NCI-H2029 treated with DMSO at 0.1 percent for 48 hours (cell line): ENCODE results near the gene RNASE2.
"Not testable (repeated sequence)": the region's sequence is repeated elsewhere in the genome, so short reads cannot be mapped to it uniquely, and the experiment has no call there.

Experiments
- DNase-seq: peaks from one replicate; lab custom pipeline; 2025; lab: John Stamatoyannopoulos, UW

The RNASE2 gene

DNA sequence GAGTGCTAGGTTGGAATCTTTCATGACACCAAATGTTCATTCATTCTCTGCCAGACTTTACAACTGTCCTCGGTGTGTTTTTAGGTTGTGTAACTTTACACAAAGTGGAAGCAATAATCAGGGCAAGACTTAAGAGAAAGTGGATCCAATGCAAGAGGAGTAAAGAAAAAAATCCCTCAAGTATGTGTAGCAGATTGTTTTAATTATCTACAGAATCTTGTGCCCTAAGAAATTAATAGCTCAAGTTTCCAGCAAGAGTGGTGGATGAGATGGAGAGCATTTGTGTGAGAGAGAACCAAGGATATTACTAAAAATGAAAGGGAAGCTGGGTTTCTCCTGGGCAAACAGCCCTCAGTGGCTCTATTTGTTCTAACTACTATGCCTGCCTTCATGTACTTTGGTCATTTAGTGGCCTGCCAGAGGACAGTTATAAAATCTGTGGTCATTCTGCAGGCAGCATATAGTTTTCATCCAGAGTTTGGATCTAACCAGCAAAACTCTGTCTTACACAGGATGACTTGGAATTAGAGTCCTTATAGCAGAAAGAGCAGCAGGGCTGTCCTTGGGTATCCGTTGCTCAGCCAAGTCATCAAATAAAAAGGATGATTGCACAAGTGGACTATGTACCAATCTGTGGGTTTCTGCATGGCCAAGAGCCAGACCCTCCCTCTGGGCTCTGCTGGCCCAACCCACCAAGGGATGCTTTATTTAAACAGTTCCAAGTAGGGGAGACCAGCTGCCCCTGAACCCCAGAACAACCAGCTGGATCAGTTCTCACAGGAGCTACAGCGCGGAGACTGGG lies at the start of gene RNASE2:
Gene RNASE2, plus strand, starts transcription at position 752 of the 802 bp plus-strand sequence. CDS start 285 bp downstream, outside the sequence.
- DNase-seq, result not testable (repeated sequence)

DNA sequence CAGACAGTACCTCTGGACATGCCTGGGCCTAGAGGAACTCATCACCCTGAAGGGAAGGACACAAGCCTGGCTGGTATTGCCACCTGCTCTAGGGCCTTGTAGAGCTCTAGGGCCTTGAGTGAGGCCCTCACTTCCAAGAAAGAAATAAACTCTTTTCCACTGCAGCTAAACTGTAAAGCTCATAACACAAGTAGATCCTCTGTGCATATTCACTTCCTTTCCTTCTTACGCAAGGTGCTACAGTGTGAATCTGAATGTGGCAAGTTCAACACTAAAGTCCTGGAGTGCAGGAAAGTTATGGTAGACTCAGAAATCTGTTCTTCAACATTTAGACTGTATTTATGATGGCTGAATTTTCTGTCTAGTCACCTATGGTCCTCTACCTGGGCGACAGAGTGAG lies 49.6 kb upstream of the RNASE2 start:
- DNase-seq, result no peak

- DNase-seq, result no peak
These were observed 48.1 kb upstream of the RNASE2 start for GRCh38 chr14:20907214-20907613.

DNA sequence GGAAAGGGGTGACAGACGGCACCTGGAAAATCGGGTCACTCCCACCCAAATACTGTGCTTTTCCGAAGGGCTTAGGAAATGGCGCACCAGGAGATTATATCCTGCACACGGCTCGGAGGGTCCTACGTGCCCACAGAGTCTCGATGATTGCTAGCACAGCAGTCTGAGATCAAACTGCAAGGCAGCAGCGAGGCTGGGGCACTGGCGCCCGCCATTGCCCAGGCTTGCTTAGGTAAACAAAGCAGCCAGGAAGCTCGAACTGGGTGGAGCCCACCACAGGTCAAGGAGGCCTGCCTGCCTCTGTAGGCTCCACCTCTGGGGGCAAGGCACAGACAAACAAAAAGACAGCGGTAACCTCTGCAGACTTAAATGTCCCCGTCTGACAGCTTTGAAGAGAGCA lies 44.5 kb upstream of the RNASE2 start:
- DNase-seq, result not testable (repeated sequence)

- DNase-seq, result not testable (repeated sequence)
These were observed 36.1 kb upstream of the RNASE2 start for GRCh38 chr14:20919038-20919756.

DNA sequence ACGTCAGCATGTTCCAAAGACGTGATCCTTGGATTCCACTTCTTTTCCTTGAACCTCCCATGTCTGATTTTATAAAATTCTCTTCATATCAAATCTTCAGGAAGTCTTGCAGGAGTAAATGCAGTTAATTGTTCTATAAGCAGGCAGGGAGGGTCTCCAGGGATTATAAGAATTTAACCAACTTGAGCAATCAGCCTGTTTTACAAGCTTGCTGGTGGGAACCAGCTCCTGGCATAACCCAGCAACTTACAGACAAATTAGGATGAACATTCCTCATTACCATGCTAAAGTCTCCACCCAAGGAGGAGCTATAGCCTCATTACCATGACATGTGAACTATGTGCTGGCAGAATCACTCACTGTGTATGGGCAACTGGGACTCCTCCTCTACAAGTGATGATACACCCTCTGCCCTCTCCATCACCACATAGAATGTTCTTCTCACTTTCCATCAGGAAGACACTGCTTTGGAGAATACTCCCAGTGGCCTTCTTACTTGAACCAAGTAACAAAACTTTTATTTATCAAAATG lies 31.5 kb upstream of the RNASE2 start:
- DNase-seq, result not testable (repeated sequence)

DNA sequence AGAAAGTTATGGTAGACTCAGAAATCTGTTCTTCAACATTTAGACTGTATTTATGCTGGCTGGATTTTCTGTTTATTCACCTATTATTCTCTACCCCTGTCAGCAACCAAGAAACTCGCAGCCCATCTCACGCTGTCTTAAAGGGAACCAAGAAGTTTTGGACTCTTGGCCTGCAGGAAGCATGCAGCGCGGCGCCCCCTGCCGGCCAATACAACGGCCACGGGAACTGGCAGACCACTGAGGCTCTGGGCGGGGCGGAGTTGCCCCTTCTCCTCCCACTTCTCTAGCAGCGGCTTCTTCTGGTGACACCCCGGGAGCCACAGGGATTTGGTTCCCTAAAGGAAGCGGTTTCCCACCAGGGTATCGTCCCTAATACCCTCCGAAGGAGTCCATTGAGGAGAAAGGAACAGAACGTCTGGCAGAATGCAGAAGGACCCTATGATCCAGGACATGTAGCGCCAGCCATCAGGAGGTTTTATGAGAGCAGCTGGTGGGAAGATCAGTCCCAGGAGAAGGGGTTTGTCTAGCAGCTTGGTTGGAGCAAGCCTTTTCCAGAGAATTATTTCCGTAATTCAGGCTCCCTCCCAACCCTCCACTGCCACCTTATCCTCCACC lies 21.0 kb upstream of the RNASE2 start:
- DNase-seq, result no peak

GRCh38 chr14:20935303-20935984 lies 19.8 kb upstream of the RNASE2 start:
- no peak for DNase-seq

GRCh38 chr14:20945146-20945545 lies 10.1 kb upstream of the RNASE2 start:
- not testable (repeated sequence) for DNase-seq

DNA sequence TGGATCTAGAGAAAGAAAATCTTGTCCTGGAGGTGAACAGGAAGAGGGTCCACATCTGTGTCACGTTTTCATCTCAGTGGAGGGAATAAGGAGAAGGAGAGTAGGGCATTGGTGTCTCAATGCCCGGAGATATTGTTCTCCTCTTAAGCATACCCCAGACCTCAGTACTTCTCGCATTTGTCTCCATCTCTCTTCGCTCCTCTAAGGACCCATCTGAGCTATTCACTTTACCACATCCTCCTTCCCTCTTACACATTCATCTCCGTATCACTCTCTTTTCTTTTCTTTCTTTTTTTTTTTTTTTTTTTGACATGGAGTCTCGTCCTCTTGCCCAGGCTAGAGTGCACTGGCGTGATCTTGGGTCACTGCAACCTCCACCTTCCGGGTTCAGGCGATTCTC lies 8.6 kb upstream of the RNASE2 start:
- not testable (repeated sequence) for DNase-seq

- not testable (repeated sequence) for DNase-seq
These were observed 219 bp downstream of the RNASE2 start for GRCh38 chr14:20955538-20955873.

DNA sequence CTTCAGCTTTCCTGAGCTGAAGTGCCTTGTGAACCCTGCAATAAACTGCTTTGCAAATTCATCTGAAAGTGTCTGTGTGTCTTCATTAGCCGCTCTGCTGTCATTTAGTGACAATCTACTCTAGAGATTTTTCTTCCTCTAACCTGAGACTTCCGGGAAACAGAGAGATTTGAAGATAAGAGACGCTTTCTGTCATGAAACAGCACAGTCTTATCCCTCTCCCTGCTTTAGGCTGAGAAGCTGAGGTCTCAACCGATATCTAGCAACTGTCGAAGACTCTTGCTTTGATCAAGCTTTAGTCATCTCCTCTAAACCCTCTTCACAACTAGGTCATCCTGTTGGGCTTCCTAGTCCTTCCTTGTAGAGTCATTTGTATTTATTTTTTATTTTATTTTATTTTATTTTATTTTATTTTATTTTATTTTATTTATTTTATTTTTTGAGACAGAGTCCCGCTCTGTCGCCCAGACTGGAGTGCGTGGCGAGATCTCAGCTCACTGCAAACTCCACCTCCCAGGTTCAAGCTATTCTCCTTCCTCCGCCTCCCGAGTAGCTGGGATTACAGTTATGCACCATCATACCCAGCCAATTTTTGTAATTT lies 1.2 kb downstream of the RNASE2 start:
- no peak for DNase-seq

DNA sequence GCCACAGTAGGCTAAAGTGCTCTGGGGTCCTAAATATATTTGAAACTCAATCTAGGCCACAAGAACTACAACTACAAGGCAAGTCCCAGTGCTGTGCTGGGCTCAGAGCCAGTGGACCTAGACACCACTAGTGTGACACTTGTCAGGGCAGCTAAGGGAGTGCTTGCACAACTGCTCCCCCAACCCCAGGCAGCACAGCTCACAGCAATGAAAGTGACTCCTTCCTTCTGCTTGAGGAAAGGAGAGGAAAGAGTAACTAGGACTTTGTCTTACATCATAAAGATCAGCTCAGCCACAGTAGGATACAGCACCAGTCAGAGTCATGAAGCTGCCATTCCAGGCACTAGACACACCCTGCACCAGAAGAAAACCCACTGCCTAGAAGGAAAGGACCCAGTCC lies 3.7 kb downstream of the RNASE2 start:
- DNase-seq, result not testable (repeated sequence)

GRCh38 chr14:20969336-20969735 lies 14.0 kb downstream of the RNASE2 start:
- DNase-seq, result no peak

GRCh38 chr14:20970647-20970982 lies 15.3 kb downstream of the RNASE2 start:
- DNase-seq, result no peak

DNA sequence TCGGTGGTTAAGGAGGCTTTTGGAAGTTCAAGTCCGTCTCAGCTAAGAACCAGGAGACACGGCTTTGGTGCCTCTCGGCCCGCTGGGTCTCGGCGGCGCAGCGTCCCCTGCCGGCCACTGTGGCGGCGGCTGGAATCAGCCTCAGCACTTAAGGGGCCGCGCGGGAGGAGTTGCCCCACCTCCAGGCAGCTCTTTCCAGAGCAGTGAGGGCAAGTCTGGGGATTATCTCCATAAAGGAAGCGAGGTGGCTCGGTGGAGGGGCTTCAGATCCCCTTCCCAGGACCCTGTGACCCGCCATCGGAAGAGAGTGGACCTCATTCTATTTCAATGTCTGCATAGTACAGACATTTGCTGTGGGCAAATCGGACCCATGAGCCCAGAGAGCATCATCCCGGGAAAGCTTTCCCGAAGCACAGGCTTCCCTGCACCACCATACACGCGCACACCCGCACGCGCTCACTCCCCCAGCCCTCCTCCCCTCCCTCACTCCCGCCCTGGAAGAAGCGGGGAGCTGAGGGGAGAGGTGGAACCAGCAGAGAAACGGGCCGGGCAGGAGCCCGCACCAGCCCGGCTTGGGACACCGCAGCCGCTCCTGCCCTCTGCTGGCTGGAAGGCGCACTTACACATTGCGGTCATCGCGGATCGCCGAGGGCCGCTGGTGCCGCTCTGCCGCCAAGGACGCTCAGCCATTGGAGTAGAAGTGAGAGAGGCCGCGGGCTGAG lies 15.9 kb downstream of the RNASE2 start:
- peak; percentile 11 for DNase-seq

- no peak for DNase-seq
These were observed 16.4 kb downstream of the RNASE2 start for GRCh38 chr14:20971705-20972021.

- DNase-seq, result no peak
These were observed 18.2 kb downstream of the RNASE2 start for GRCh38 chr14:20973501-20973900.

GRCh38 chr14:20976291-20976690 lies 21.0 kb downstream of the RNASE2 start:
- no peak for DNase-seq

- no peak for DNase-seq
These were observed 23.4 kb downstream of the RNASE2 start for GRCh38 chr14:20978687-20979086.

DNA sequence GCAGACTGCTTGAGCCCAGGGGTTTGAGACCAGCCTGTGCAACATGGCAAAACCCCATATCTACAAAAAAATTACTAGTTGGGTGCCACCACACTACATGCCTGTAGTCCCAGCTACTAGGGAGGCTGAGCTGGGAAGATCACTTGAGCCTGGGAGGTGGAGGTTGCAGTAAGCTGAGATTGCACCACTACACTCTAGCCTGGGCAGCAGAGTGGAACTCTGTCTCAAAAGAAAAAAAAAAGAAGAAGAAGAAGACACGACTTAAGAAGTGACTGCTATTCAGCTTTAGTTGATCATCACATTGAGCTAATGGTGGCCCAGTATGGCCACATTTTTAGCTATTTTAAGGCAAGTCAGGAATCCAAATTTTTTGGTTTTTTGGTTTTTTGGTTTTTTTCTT lies 25.6 kb downstream of the RNASE2 start:
- no peak for DNase-seq
